H9 (cell line): ENCODE data around the gene YKT6. TPM values are rescaled to one million over a fixed set of nuclear protein-coding genes. Genes with fewer than 3 reads are reported as not detected.

ENCODE experiments used
- DNase-seq: peaks from one replicate; pipeline ENCODE4 v3.0.0-alpha.2; 2017
- H2AFZ ChIP-seq: one replicate; pipeline ENCODE4 v1.6.1; 2013; ENCODE audit warnings: mild to moderate bottlenecking, low read length, control low read depth, moderate library complexity
- H2AK5ac ChIP-seq: 2 replicates; pipeline ENCODE4 v1.6.1; 2013; ENCODE audit warnings: low read length, control low read depth, mixed read lengths; ENCODE audit not compliant: insufficient read length
- H2BK120ac ChIP-seq: one replicate; pipeline ENCODE4 v1.6.1; 2013; ENCODE audit warnings: low read depth, mild to moderate bottlenecking, low read length, control low read depth, inconsistent platforms; ENCODE audit not compliant: poor library complexity, severe bottlenecking
- H2BK12ac ChIP-seq: 2 replicates; pipeline ENCODE4 v1.6.1; 2013; ENCODE audit warnings: low read length, control low read depth, mixed read lengths, low read depth; ENCODE audit not compliant: insufficient read length
- H2BK15ac ChIP-seq: 2 replicates; pipeline ENCODE4 v1.6.1; 2013; ENCODE audit warnings: low read depth, low read length, control low read depth
- H2BK20ac ChIP-seq: one replicate; pipeline ENCODE4 v1.6.1; 2013; ENCODE audit warnings: low read depth, mild to moderate bottlenecking, low read length, control low read depth, inconsistent platforms; ENCODE audit not compliant: poor library complexity, severe bottlenecking
- H2BK5ac ChIP-seq: 2 replicates; pipeline ENCODE4 v1.6.1; 2013; ENCODE audit warnings: low read length, control low read depth, mixed read lengths; ENCODE audit not compliant: insufficient read length
- H3K14ac ChIP-seq: 2 replicates; pipeline ENCODE4 v1.6.1; 2013; ENCODE audit warnings: low read length, control low read depth; ENCODE audit not compliant: insufficient read depth
- H3K18ac ChIP-seq: 2 replicates; pipeline ENCODE4 v1.6.1; 2013; ENCODE audit warnings: low read depth, mild to moderate bottlenecking, mixed read lengths, low read length, control low read depth; ENCODE audit not compliant: insufficient read length
- H3K23ac ChIP-seq: 2 replicates; pipeline ENCODE4 v1.6.1; 2013; ENCODE audit warnings: low read length, control low read depth, mixed read lengths, low read depth; ENCODE audit not compliant: insufficient read length
- H3K23me2 ChIP-seq: 2 replicates; pipeline ENCODE4 v1.6.1; 2013; ENCODE audit warnings: low read depth, mild to moderate bottlenecking, mixed read lengths, low read length, control low read depth; ENCODE audit not compliant: insufficient read length, poor library complexity, severe bottlenecking
- H3K27ac ChIP-seq: 2 replicates; pipeline ENCODE4 v1.5.1; 2013; ENCODE audit warnings: low read length, control low read depth, mixed read lengths, low read depth; ENCODE audit not compliant: insufficient read length
- H3K27me3 ChIP-seq: 2 replicates; pipeline ENCODE4 v1.6.1; 2013; ENCODE audit warnings: low read length, control low read depth, inconsistent platforms; ENCODE audit not compliant: insufficient read depth
- H3K4ac ChIP-seq: 2 replicates; pipeline ENCODE4 v1.6.1; 2013; ENCODE audit warnings: low read depth, mild to moderate bottlenecking, control low read depth, inconsistent platforms, low read length, moderate library complexity
- H3K4me1 ChIP-seq: 2 replicates; pipeline ENCODE4 v1.6.1; 2013; ENCODE audit warnings: low read length, control low read depth, inconsistent platforms; ENCODE audit not compliant: insufficient read depth
- H3K4me2 ChIP-seq: 2 replicates; pipeline ENCODE4 v1.6.1; 2013; ENCODE audit warnings: low read length, control low read depth, mixed read lengths; ENCODE audit not compliant: insufficient read length, insufficient read depth
- H3K56ac ChIP-seq: 2 replicates; pipeline ENCODE4 v1.6.1; 2013; ENCODE audit warnings: low read depth, mild to moderate bottlenecking, mixed read lengths, low read length, control low read depth; ENCODE audit not compliant: insufficient read length
- H3K79me1 ChIP-seq: 2 replicates; pipeline ENCODE4 v1.6.1; 2013; ENCODE audit warnings: low read depth, mild to moderate bottlenecking, moderate library complexity, low read length, control low read depth, inconsistent platforms; ENCODE audit not compliant: insufficient read depth, poor library complexity, severe bottlenecking
- H3K79me2 ChIP-seq: 2 replicates; pipeline ENCODE4 v1.6.1; 2013; ENCODE audit warnings: low read length, control low read depth, inconsistent platforms; ENCODE audit not compliant: insufficient read depth
- H3K9ac ChIP-seq: 2 replicates; pipeline ENCODE4 v1.6.1; 2013; ENCODE audit warnings: low read length, control low read depth, mixed read lengths; ENCODE audit not compliant: insufficient read length; ENCODE audit errors: extremely low read depth
- H3K9me3 ChIP-seq: one replicate; pipeline ENCODE4 v1.6.1; 2013; ENCODE audit warnings: low read depth, low read length, inconsistent platforms; ENCODE audit not compliant: control insufficient read depth
- H3T11ph ChIP-seq: one replicate; pipeline ENCODE4 v1.6.1; 2013; ENCODE audit warnings: mild to moderate bottlenecking, low read length, control low read depth, inconsistent platforms
- H4K20me1 ChIP-seq: one replicate; pipeline ENCODE4 v1.6.1; 2013; ENCODE audit not compliant: control insufficient read depth, insufficient read length, insufficient read depth
- H4K5ac ChIP-seq: 2 replicates; pipeline ENCODE4 v1.6.1; 2013; ENCODE audit warnings: low read depth, mild to moderate bottlenecking, mixed read lengths, low read length, control low read depth; ENCODE audit not compliant: insufficient read length
- H4K8ac ChIP-seq: replicated peaks from 2 replicates; pipeline ENCODE4 v1.6.1; 2013; ENCODE audit warnings: low read length, control low read depth, mixed read lengths, low read depth; ENCODE audit not compliant: insufficient read length
- H4K91ac ChIP-seq: 2 replicates; pipeline ENCODE4 v1.6.1; 2013; ENCODE audit warnings: low read depth, mild to moderate bottlenecking, moderate library complexity, mixed read lengths, low read length, control low read depth; ENCODE audit not compliant: insufficient read length
- H3K27ac Mint-ChIP-seq, 3 experiments: 2 replicates in 2 of 3; 3 replicates in 1 of 3; pipeline ENCODE4 v1.8.0; 2020 to 2021; ENCODE audit warnings: mixed read lengths in 3 of 3, mild to moderate bottlenecking in 1 of 3, moderate library complexity in 1 of 3
- H3K27me3 Mint-ChIP-seq: 2 replicates; pipeline ENCODE4 v1.8.0; 2021; ENCODE audit warnings: low read depth, mild to moderate bottlenecking, moderate library complexity, mixed read lengths
- H3K36me3 Mint-ChIP-seq, 3 experiments: 2 replicates in 2 of 3; 3 replicates in 1 of 3; pipeline ENCODE4 v1.8.0; 2020 to 2021; ENCODE audit warnings: low read depth in 3 of 3, mixed read lengths in 3 of 3; ENCODE audit not compliant: insufficient read depth in 1 of 3
- H3K4me1 Mint-ChIP-seq, 2 experiments: 2 replicates each; pipeline ENCODE4 v1.8.0; 2020; ENCODE audit warnings: mixed read lengths in 2 of 2
- H3K4me3 Mint-ChIP-seq, 2 experiments: 2 replicates in 1 of 2; 3 replicates in 1 of 2; pipeline ENCODE4 v1.8.0; 2020 to 2021; ENCODE audit warnings: mild to moderate bottlenecking in 2 of 2, mixed read lengths in 2 of 2, moderate library complexity in 1 of 2
- H3K9me3 Mint-ChIP-seq, 2 experiments: 2 replicates in 1 of 2; 3 replicates in 1 of 2; pipeline ENCODE4 v1.8.0; 2020; ENCODE audit warnings: mild to moderate bottlenecking in 2 of 2, mixed read lengths in 2 of 2, moderate library complexity in 1 of 2
- WGBS: extraction: QIAGEN DNeasy Blood & Tissue Kit; methylation state at CpG from one replicate; pipeline ENCODE4 v1.1.7; 2013; ENCODE audit warnings: missing lambda C conversion rate, low lambda C conversion rate, mixed read lengths; ENCODE audit not compliant: insufficient read length; ENCODE audit errors: extremely low coverage; 5-methylcytosine and 5-hydroxymethylcytosine counted together
- total RNA-seq: library from RNA; stranded (reverse); gene quantifications from 2 replicates; pipeline ENCODE4 v1.2.1, GENCODE V29; 2021
- TF ChIP-seq, protein P1 (sequence below): fragments of 200-600 bp; sonication (generic); conservative IDR thresholded peaks from 3 replicates; pipeline ENCODE4 v1.8.0; 2021; ENCODE audit warnings: antibody characterized with exemption, mild to moderate bottlenecking

Gene YKT6
- total RNA-seq, 1 experiment from 2014 or later = 104 TPM

DNA sequence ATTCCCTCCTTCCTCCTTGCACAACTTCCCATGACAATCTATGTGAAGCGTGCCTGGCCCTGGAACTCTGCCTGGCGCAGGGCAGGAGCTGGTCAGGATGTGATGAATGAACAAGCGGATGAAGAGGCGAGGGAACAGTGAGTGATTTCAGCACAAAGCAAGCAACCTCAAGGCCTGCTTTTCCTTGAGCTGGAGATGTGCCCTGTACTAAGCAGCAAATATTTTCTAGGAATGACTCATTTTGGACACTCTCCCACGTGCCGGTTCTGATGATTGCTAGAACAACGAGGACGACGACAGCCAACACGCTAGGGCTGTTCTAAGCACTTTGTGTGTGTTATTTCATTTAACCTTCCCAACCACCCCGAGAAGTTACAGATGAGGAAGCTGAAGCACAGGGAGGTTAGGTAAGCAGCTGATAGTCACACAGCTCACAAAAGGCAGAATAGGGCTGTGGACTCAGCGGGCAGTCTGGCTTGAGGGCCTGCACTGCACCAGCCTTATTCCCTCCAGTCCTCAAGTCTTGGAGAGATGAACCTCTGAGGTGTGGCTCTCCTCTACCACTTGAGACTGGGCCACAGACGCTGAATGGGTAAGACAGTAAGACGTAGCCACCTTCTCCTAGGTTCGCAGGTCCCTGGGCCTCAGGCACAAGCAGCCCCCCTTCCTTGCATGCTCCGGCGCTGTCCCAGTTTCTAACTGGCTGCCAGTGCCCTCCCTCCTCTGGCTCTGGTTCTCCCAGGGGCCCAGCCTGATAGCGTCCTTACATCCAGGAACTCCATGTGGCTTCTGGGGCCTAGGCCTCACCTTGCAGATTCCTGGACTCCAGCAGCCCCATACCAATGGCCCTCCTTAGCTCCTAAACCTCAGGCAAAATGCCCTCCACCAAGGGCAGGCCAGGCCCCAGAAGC, 59.0 kb downstream of the YKT6 start:
- Histone ChIP-seq H3K4me2 (no peak overlapping the region), H4K5ac (no peak overlapping the region), H3K27me3 (no peaks in the 10 kb centered on the region), H2AK5ac (no peak overlapping the region), H3K9ac (no peak overlapping the region), H3K4me1 (no peaks in the 10 kb centered on the region; the same call in 1 of the 2 replicates), H2AFZ (no peak overlapping the region), H2BK12ac (no peak overlapping the region), H3K79me1 (no peaks in the 10 kb centered on the region), H3K56ac (no peak overlapping the region), H3K23me2 (no peaks in the 10 kb centered on the region), H4K91ac (no peak overlapping the region), H2BK15ac (no peak overlapping the region), H4K8ac (no peak overlapping the region), H3K23ac (no peak overlapping the region), H3T11ph (no peak overlapping the region), H3K79me2 (no peaks in the 10 kb centered on the region), H3K4ac (no peak overlapping the region), H2BK5ac (no peak overlapping the region), H2BK120ac (no peak overlapping the region), H3K27ac (no peak overlapping the region), H3K9me3 (no peaks in the 10 kb centered on the region), H4K20me1 (no peaks in the 10 kb centered on the region), H2BK20ac (no peak overlapping the region), H3K14ac (no peak overlapping the region), H3K18ac (no peak overlapping the region)
- no peaks in the 10 kb centered on the region for H3K36me3 Mint-ChIP-seq
- H3K9me3 Mint-ChIP-seq = peaks cover 0 to 2% of the 10 kb centered on the region in 2 experiments; a peak in 3 of 5 replicates
- TF ChIP-seq, protein P1, sequence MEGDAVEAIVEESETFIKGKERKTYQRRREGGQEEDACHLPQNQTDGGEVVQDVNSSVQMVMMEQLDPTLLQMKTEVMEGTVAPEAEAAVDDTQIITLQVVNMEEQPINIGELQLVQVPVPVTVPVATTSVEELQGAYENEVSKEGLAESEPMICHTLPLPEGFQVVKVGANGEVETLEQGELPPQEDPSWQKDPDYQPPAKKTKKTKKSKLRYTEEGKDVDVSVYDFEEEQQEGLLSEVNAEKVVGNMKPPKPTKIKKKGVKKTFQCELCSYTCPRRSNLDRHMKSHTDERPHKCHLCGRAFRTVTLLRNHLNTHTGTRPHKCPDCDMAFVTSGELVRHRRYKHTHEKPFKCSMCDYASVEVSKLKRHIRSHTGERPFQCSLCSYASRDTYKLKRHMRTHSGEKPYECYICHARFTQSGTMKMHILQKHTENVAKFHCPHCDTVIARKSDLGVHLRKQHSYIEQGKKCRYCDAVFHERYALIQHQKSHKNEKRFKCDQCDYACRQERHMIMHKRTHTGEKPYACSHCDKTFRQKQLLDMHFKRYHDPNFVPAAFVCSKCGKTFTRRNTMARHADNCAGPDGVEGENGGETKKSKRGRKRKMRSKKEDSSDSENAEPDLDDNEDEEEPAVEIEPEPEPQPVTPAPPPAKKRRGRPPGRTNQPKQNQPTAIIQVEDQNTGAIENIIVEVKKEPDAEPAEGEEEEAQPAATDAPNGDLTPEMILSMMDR = no peak
- DNase-seq = no peak
- no peak overlapping the region; a peak in 1 of 5 replicates for H3K4me3 Mint-ChIP-seq
- peaks cover 7% of the 10 kb centered on the region for H3K27me3 Mint-ChIP-seq
- H3K4me1 Mint-ChIP-seq = peaks cover 0 to 7% of the 10 kb centered on the region in 2 experiments; a peak in 2 of 4 replicates
- no CpG with 5 or more reads among the region's 18 CpGs for WGBS
- no peak overlapping the region for H3K27ac Mint-ChIP-seq
